GM20000 (cell line): ENCODE measurements around the gene SLC30A1.

Experiments used
- DNase-seq: peaks from one replicate; pipeline ENCODE4 v3.0.0; 2012; ENCODE audit warnings: low spot score
- TF ChIP-seq, protein P1 (sequence below): IDR thresholded peaks from 2 replicates; pipeline ENCODE4 v1.5.1; 2012; ENCODE audit warnings: mild to moderate bottlenecking, control low read depth; ENCODE audit errors: extremely low read depth, missing control alignments

SLC30A1 gene

DNA sequence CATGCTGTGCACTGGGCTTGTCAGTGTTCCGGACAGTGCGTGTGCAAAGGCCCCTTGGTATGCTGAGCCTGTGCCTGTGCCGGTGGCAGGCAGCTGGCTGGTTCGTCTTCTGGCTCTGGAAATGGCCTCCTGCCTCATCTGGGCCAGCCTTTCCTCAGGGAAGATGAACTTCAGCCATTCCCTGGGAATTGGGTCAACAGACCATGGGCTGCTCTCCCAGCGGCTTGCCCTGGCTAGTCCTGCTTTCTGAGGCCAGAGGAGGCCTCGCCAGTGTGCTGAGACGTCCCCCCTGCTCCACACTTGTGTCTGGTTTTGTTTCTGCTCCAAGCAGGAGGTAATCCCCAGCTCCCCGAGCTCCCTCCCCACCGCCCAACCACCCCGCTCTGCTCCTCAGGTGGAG lies 54.4 kb downstream of the SLC30A1 start:
- TF ChIP-seq, protein P1, sequence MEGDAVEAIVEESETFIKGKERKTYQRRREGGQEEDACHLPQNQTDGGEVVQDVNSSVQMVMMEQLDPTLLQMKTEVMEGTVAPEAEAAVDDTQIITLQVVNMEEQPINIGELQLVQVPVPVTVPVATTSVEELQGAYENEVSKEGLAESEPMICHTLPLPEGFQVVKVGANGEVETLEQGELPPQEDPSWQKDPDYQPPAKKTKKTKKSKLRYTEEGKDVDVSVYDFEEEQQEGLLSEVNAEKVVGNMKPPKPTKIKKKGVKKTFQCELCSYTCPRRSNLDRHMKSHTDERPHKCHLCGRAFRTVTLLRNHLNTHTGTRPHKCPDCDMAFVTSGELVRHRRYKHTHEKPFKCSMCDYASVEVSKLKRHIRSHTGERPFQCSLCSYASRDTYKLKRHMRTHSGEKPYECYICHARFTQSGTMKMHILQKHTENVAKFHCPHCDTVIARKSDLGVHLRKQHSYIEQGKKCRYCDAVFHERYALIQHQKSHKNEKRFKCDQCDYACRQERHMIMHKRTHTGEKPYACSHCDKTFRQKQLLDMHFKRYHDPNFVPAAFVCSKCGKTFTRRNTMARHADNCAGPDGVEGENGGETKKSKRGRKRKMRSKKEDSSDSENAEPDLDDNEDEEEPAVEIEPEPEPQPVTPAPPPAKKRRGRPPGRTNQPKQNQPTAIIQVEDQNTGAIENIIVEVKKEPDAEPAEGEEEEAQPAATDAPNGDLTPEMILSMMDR, result no peak
- no peak for DNase-seq

DNA sequence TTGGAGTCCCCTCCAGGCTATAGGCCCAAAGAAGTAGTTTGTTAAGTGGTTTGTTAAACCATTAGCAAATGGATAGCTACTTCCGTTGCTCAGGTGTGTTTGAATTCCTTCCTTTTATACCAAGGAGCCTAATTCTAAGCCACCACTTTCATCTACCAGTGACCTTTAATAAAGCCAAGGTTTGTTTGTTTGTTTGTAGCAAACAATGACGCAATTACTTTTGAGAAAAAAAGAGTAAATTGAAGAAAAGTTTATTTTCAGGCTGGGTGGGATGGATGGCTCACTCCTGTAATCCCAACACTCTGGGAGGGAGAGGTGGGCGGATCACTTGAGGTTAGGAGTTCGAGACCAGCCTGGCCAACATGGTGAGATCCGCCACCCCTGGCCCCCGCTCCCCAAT lies 56.2 kb downstream of the SLC30A1 start:
- DNase-seq, result no peak
- TF ChIP-seq, protein P1, result no peak
